Astrocyte (in vitro differentiated cells and primary cell): Measurements from ENCODE around the gene ADAMTS20. TPM values are rescaled to one million over a fixed set of nuclear protein-coding genes. Genes with fewer than 3 reads are reported as not detected.
"Not testable (repeated sequence)": the region's sequence is repeated elsewhere in the genome, so short reads cannot be mapped to it uniquely, and the experiment has no call there.

Source experiments
- DNase-seq: peaks from one replicate; pipeline ENCODE4 v3.0.0-alpha.2; 2010; ENCODE audit warnings: low read depth
- FAIRE-seq: peaks from 2 replicates; lab custom pipeline; 2011; peaks lifted over from hg19 to GRCh38; lab: Jason Lieb, UNC
- H2AFZ ChIP-seq: 2 replicates; pipeline ENCODE4 v1.6.0; 2012; ENCODE audit warnings: low read depth, low read length, inconsistent platforms
- H3K27ac ChIP-seq: 2 replicates; pipeline ENCODE4 v1.5.1; 2011; ENCODE audit warnings: low read depth, low read length, inconsistent platforms
- H3K27me3 ChIP-seq: 2 replicates; pipeline ENCODE4 v1.6.0; 2011; ENCODE audit warnings: low read length, inconsistent platforms; ENCODE audit not compliant: insufficient read depth
- H3K36me3 ChIP-seq: 2 replicates; pipeline ENCODE4 v1.5.1; 2011; ENCODE audit warnings: low read length, inconsistent platforms; ENCODE audit not compliant: insufficient read depth
- H3K4me1 ChIP-seq: 2 replicates; pipeline ENCODE4 v1.5.1; 2011; ENCODE audit warnings: low read length, inconsistent platforms; ENCODE audit not compliant: insufficient read depth
- H3K4me2 ChIP-seq: 2 replicates; pipeline ENCODE4 v1.6.0; 2012; ENCODE audit warnings: low read length, inconsistent platforms
- H3K4me3 ChIP-seq: 2 replicates; pipeline ENCODE4 v1.5.1; 2011; ENCODE audit warnings: low read depth, mild to moderate bottlenecking, low read length, inconsistent platforms; ENCODE audit not compliant: insufficient read depth
- H3K79me2 ChIP-seq: 2 replicates; pipeline ENCODE4 v1.6.0; 2012; ENCODE audit warnings: mild to moderate bottlenecking, low read length, inconsistent platforms; ENCODE audit not compliant: insufficient read depth
- H3K9ac ChIP-seq: 2 replicates; pipeline ENCODE4 v1.6.0; 2012; ENCODE audit warnings: mild to moderate bottlenecking, low read length, inconsistent platforms
- H3K9me3 ChIP-seq: 2 replicates; pipeline ENCODE4 v1.5.1; 2012; ENCODE audit warnings: low read depth, mild to moderate bottlenecking, low read length, inconsistent platforms; ENCODE audit not compliant: insufficient read depth
- H4K20me1 ChIP-seq: 2 replicates; pipeline ENCODE4 v1.6.0; 2012; ENCODE audit warnings: low read length, inconsistent platforms; ENCODE audit not compliant: insufficient read depth
- H3K27ac Mint-ChIP-seq: one replicate; pipeline ENCODE4 v1.8.0; 2021; ENCODE audit warnings: mild to moderate bottlenecking, mixed read lengths; ENCODE audit not compliant: unreplicated experiment
- H3K27me3 Mint-ChIP-seq: one replicate; pipeline ENCODE4 v1.8.0; 2021; ENCODE audit warnings: low read depth, mixed read lengths; ENCODE audit not compliant: unreplicated experiment
- H3K36me3 Mint-ChIP-seq: one replicate; pipeline ENCODE4 v1.8.0; 2021; ENCODE audit warnings: low read depth, mixed read lengths; ENCODE audit not compliant: unreplicated experiment
- H3K4me1 Mint-ChIP-seq: one replicate; pipeline ENCODE4 v1.8.0; 2021; ENCODE audit warnings: low read depth, mixed read lengths; ENCODE audit not compliant: unreplicated experiment
- H3K4me3 Mint-ChIP-seq: one replicate; pipeline ENCODE4 v1.8.0; 2021; ENCODE audit warnings: mild to moderate bottlenecking, moderate library complexity, mixed read lengths; ENCODE audit not compliant: unreplicated experiment
- H3K9me3 Mint-ChIP-seq: one replicate; pipeline ENCODE4 v1.8.0; 2021; ENCODE audit warnings: mild to moderate bottlenecking, mixed read lengths; ENCODE audit not compliant: unreplicated experiment
- EZH2 ChIP-seq: IDR thresholded peaks from 2 replicates; pipeline ENCODE4 v1.6.1; 2012; ENCODE audit warnings: mild to moderate bottlenecking, low read length, inconsistent platforms; ENCODE audit not compliant: insufficient read depth
- total RNA-seq: library from RNA; stranded (reverse); gene quantifications from 2 replicates; pipeline ENCODE4 v1.2.1, GENCODE V29; 2021
- TF ChIP-seq, protein P1 (sequence below): IDR thresholded peaks from 2 replicates; pipeline ENCODE4 v1.5.1; 2011; ENCODE audit warnings: low read depth, mild to moderate bottlenecking, inconsistent platforms, low read length, moderate library complexity; ENCODE audit not compliant: insufficient read depth

Gene ADAMTS20
- total RNA-seq, 1 donor from 2014 or later: 0.66 TPM

GRCh38 chr12:43544703-43545102 lies 7.3 kb downstream of the ADAMTS20 start:
- Mint-ChIP-seq H3K4me1 (peaks cover 5% of the 10 kb centered on the region), H3K36me3 (no peaks in the 10 kb centered on the region), H3K27me3 (peaks cover 7% of the 10 kb centered on the region), H3K4me3 (no peak overlapping the region), H3K9me3 (no peaks in the 10 kb centered on the region), H3K27ac (no peak overlapping the region)
- H4K20me1 ChIP-seq: no peaks in the 10 kb centered on the region
- H3K4me2 ChIP-seq: no peak overlapping the region
- DNase-seq: no peak
- H3K4me1 ChIP-seq: no peaks in the 10 kb centered on the region
- H3K9me3 ChIP-seq: no peaks in the 10 kb centered on the region
- no peaks in the 10 kb centered on the region for H3K79me2 ChIP-seq
- H3K27ac ChIP-seq: no peak overlapping the region
- H3K9ac ChIP-seq: no peak overlapping the region
- no peak overlapping the region for H3K4me3 ChIP-seq
- no peak for FAIRE-seq
- no peaks in the 10 kb centered on the region for H3K27me3 ChIP-seq
- TF ChIP-seq, protein P1, sequence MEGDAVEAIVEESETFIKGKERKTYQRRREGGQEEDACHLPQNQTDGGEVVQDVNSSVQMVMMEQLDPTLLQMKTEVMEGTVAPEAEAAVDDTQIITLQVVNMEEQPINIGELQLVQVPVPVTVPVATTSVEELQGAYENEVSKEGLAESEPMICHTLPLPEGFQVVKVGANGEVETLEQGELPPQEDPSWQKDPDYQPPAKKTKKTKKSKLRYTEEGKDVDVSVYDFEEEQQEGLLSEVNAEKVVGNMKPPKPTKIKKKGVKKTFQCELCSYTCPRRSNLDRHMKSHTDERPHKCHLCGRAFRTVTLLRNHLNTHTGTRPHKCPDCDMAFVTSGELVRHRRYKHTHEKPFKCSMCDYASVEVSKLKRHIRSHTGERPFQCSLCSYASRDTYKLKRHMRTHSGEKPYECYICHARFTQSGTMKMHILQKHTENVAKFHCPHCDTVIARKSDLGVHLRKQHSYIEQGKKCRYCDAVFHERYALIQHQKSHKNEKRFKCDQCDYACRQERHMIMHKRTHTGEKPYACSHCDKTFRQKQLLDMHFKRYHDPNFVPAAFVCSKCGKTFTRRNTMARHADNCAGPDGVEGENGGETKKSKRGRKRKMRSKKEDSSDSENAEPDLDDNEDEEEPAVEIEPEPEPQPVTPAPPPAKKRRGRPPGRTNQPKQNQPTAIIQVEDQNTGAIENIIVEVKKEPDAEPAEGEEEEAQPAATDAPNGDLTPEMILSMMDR: no peak
- TF ChIP-seq EZH2: no peak
- no peak overlapping the region for H2AFZ ChIP-seq
- no peaks in the 10 kb centered on the region for H3K36me3 ChIP-seq

DNA sequence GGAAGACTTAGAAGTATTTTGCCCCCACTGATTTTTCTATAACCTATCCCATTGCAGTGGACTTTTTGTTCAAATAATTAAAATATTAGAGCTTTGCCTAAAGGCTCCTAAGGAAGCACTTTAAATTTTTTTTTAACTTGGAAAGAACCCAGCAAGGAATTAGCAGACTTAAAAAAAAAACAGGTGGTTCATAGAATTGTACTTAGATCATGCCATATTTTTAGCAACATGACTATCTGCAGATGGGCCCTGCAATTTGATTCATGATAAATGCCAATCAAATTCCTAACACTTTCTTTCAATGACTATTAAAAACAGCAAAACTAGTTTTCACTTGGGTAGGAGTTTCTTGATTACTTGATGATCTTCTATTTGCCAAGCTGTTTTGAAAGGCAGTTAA lies 11.5 kb downstream of the ADAMTS20 start:
- no peaks in the 10 kb centered on the region for H3K4me1 ChIP-seq
- Mint-ChIP-seq H3K4me1 (peaks cover 5% of the 10 kb centered on the region), H3K4me3 (no peak overlapping the region), H3K27me3 (no peaks in the 10 kb centered on the region), H3K36me3 (no peaks in the 10 kb centered on the region), H3K27ac (no peak overlapping the region), H3K9me3 (no peaks in the 10 kb centered on the region)
- H2AFZ ChIP-seq: no peak overlapping the region
- no peak overlapping the region for H3K4me3 ChIP-seq
- no peak overlapping the region for H3K27ac ChIP-seq
- H3K36me3 ChIP-seq: no peaks in the 10 kb centered on the region
- FAIRE-seq (no peak), DNase-seq (no peak)
- H3K9ac ChIP-seq: no peak overlapping the region
- no peaks in the 10 kb centered on the region for H3K27me3 ChIP-seq
- no peaks in the 10 kb centered on the region for H3K79me2 ChIP-seq
- TF ChIP-seq, protein P1: no peak
- TF ChIP-seq EZH2: no peak
- H3K4me2 ChIP-seq: no peak overlapping the region
- H3K9me3 ChIP-seq: no peaks in the 10 kb centered on the region
- H4K20me1 ChIP-seq: no peaks in the 10 kb centered on the region

GRCh38 chr12:43537675-43538074 lies 14.3 kb downstream of the ADAMTS20 start:
- H3K4me3 Mint-ChIP-seq, H3K9me3 Mint-ChIP-seq, DNase-seq: not testable (repeated sequence)

More at GRCh38 chr12:43537675-43538074, 14.3 kb downstream of the ADAMTS20 start:
- not testable (repeated sequence) for H3K36me3 Mint-ChIP-seq, H4K20me1 ChIP-seq, H3K9ac ChIP-seq, H2AFZ ChIP-seq, FAIRE-seq, H3K36me3 ChIP-seq, H3K27me3 ChIP-seq, H3K27ac Mint-ChIP-seq, H3K79me2 ChIP-seq, H3K27me3 Mint-ChIP-seq, H3K4me1 ChIP-seq, H3K27ac ChIP-seq, H3K4me1 Mint-ChIP-seq, H3K4me2 ChIP-seq, H3K4me3 ChIP-seq, H3K9me3 ChIP-seq
